ENCODE measurements around the gene MYL1. TPM values are rescaled to one million over a fixed set of nuclear protein-coding genes. Genes with fewer than 3 reads are reported as not detected.

MYL1 gene
- total and polyA plus RNA-seq, 2 donors (not counting 1 experiment from before 2014, with no cell fraction given): not detected

- Histone ChIP-seq H2AFZ (ENCODE audit: low read length) (no peak overlapping the region), H3K27ac (ENCODE audit: insufficient read depth, low read length) (no peak overlapping the region), H3K9ac (ENCODE audit: insufficient read depth, low read length) (no peak overlapping the region), H3K4me1 (ENCODE audit: control insufficient read depth, extremely low read depth, insufficient read depth, low read length) (no peaks in the 10 kb centered on the region), H3K36me3 (ENCODE audit: control insufficient read depth, insufficient read depth, low read length) (no peaks in the 10 kb centered on the region), H3K9me3 (ENCODE audit: control insufficient read depth, insufficient read depth, low read depth, low read length) (no peaks in the 10 kb centered on the region), H4K20me1 (ENCODE audit: control insufficient read depth, extremely low read depth, insufficient read depth, low read length) (no peaks in the 10 kb centered on the region), H3K79me2 (ENCODE audit: control insufficient read depth, insufficient read depth, low read length) (no peaks in the 10 kb centered on the region), H3K27me3 (ENCODE audit: control insufficient read depth, insufficient read depth, low read length) (no peaks in the 10 kb centered on the region), H3K4me2 (ENCODE audit: extremely low read depth, insufficient read depth, low read length) (no peak overlapping the region), H3K4me3 (replicated peaks in 1 of 4; ENCODE audit: control extremely low read depth in 1 of 4, insufficient read depth in 1 of 4, low read depth in 3 of 4, low read length in 4 of 4) (no peak overlapping the region)
- DNase-seq (ENCODE audit: low read depth in 2 of 2): no peak
- TF ChIP-seq CTCF (conservative IDR thresholded peaks at IDR 0.05 in 1 of 2, IDR thresholded peaks at IDR 0.05 in 1 of 2; ENCODE audit: low read depth in 1 of 2, low read length in 2 of 2) (no peak), EZH2 (IDR thresholded peaks at IDR 0.05; ENCODE audit: low read length, missing control alignments) (no peak)
Observed at GRCh38 chr2:210299866-210300373, 15.1 kb downstream of the MYL1 start.

- H3K79me2 ChIP-seq (ENCODE audit: control insufficient read depth, insufficient read depth, low read length): no peaks in the 10 kb centered on the region
- no peaks in the 10 kb centered on the region for H3K9me3 ChIP-seq (ENCODE audit: control insufficient read depth, insufficient read depth, low read depth, low read length)
- no peak for TF ChIP-seq CTCF (conservative IDR thresholded peaks at IDR 0.05 in 1 of 2, IDR thresholded peaks at IDR 0.05 in 1 of 2; ENCODE audit: low read depth in 1 of 2, low read length in 2 of 2)
- no peak for TF ChIP-seq EZH2 (IDR thresholded peaks at IDR 0.05; ENCODE audit: low read length, missing control alignments)
- H4K20me1 ChIP-seq (ENCODE audit: control insufficient read depth, extremely low read depth, insufficient read depth, low read length): no peaks in the 10 kb centered on the region
- no peak overlapping the region for H3K9ac ChIP-seq (ENCODE audit: insufficient read depth, low read length)
- no peak overlapping the region for H3K4me2 ChIP-seq (ENCODE audit: extremely low read depth, insufficient read depth, low read length)
- H3K27me3 ChIP-seq (ENCODE audit: control insufficient read depth, insufficient read depth, low read length): no peaks in the 10 kb centered on the region
- no peak overlapping the region for H2AFZ ChIP-seq (ENCODE audit: low read length)
- no peak overlapping the region for H3K4me3 ChIP-seq (replicated peaks in 1 of 4; ENCODE audit: control extremely low read depth in 1 of 4, insufficient read depth in 1 of 4, low read depth in 3 of 4, low read length in 4 of 4)
- no peaks in the 10 kb centered on the region for H3K36me3 ChIP-seq (ENCODE audit: control insufficient read depth, insufficient read depth, low read length)
- H3K27ac ChIP-seq (ENCODE audit: insufficient read depth, low read length): no peak overlapping the region
- no peaks in the 10 kb centered on the region for H3K4me1 ChIP-seq (ENCODE audit: control insufficient read depth, extremely low read depth, insufficient read depth, low read length)
- no peak for DNase-seq (ENCODE audit: low read depth in 2 of 2)
Observed at GRCh38 chr2:210288408-210288807, 26.6 kb downstream of the MYL1 start.

- no peak overlapping the region for H3K27ac ChIP-seq (ENCODE audit: insufficient read depth, low read length)
- H3K4me2 ChIP-seq (ENCODE audit: extremely low read depth, insufficient read depth, low read length): no peak overlapping the region
Observed at GRCh38 chr2:210287301-210287700, 27.7 kb downstream of the MYL1 start.

More at GRCh38 chr2:210287301-210287700, 27.7 kb downstream of the MYL1 start:
- no peak overlapping the region for H2AFZ ChIP-seq (ENCODE audit: low read length)
- H3K36me3 ChIP-seq (ENCODE audit: control insufficient read depth, insufficient read depth, low read length): no peaks in the 10 kb centered on the region
- peak in 1 of 2 donors; percentile 9 for DNase-seq (ENCODE audit: low read depth in 2 of 2)
- TF ChIP-seq EZH2 (IDR thresholded peaks at IDR 0.05; ENCODE audit: low read length, missing control alignments) (no peak), CTCF (conservative IDR thresholded peaks at IDR 0.05 in 1 of 2, IDR thresholded peaks at IDR 0.05 in 1 of 2; ENCODE audit: low read depth in 1 of 2, low read length in 2 of 2) (no peak)
- no peaks in the 10 kb centered on the region for H3K4me1 ChIP-seq (ENCODE audit: control insufficient read depth, extremely low read depth, insufficient read depth, low read length)
- H3K9ac ChIP-seq (ENCODE audit: insufficient read depth, low read length): no peak overlapping the region
- H3K27me3 ChIP-seq (ENCODE audit: control insufficient read depth, insufficient read depth, low read length): no peaks in the 10 kb centered on the region
- no peaks in the 10 kb centered on the region for H3K9me3 ChIP-seq (ENCODE audit: control insufficient read depth, insufficient read depth, low read depth, low read length)
- no peaks in the 10 kb centered on the region for H3K79me2 ChIP-seq (ENCODE audit: control insufficient read depth, insufficient read depth, low read length)
- H4K20me1 ChIP-seq (ENCODE audit: control insufficient read depth, extremely low read depth, insufficient read depth, low read length): no peaks in the 10 kb centered on the region
- H3K4me3 ChIP-seq (replicated peaks in 1 of 4; ENCODE audit: control extremely low read depth in 1 of 4, insufficient read depth in 1 of 4, low read depth in 3 of 4, low read length in 4 of 4): no peak overlapping the region

Data from fibroblast of lung (primary cell).